ENCODE measurements around the gene NSUN2.

The NSUN2 gene

DNA sequence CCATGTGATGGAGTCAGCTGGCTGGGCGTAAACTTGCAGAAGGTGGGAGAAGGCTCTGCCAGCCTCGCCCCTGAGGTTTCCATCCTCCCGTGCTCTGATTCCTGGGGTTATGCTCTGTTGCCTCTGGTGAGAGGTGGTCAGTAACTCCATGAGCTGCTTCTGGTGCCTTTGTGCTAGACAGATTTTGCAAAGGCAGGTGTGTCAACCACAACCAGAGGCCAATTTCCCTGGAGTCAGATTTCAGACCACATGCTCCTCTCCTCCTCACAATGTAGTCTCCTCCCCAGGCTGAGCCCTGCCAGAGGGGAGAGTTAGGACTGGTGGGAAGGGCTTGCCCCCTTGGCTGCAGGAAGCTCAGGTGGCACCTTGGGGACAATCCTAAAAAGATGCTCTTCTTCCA lies 41.6 kb upstream of the NSUN2 start:
- peaks cover 0 to 7% of the 10 kb centered on the region in 2 experiments; a peak in 1 of 3 replicates for H3K36me3 ChIP-seq (ENCODE audit: control insufficient read depth in 2 of 2, insufficient read depth in 1 of 2, low read length in 2 of 2)
- H3K27ac ChIP-seq (ENCODE audit: extremely low read depth, low read depth, low read length), result no peak overlapping the region
- ChIA-PET CTCF (no interaction called here), POLR2A (no interaction called here)
- no peak overlapping the region for H3K4me3 ChIP-seq (ENCODE audit: low read depth, low read length)
- no peaks in the 10 kb centered on the region for H3K9me3 ChIP-seq (ENCODE audit: control insufficient read depth, insufficient read depth, low read depth, low read length)
- no peaks in the 10 kb centered on the region for H3K4me1 ChIP-seq (ENCODE audit: control insufficient read depth, insufficient read depth, low read length)
- TF ChIP-seq ZNF48 (tag by site-specific recombination; IDR thresholded peaks at IDR 0.05) (no peak), BCL6B (tag by site-specific recombination; IDR thresholded peaks at IDR 0.05) (no peak), KLF1 (tag by site-specific recombination; IDR thresholded peaks at IDR 0.05) (no peak), ZNF548 (tag by site-specific recombination; IDR thresholded peaks at IDR 0.05) (no peak), KLF17 (tag by site-specific recombination; IDR thresholded peaks at IDR 0.05) (no peak), ZNF221 (tag by site-specific recombination; IDR thresholded peaks at IDR 0.05; ENCODE audit: borderline replicate concordance) (no peak), ZNF266 (tag by site-specific recombination; IDR thresholded peaks at IDR 0.05; ENCODE audit: low read depth) (no peak), SCRT2 (tag by site-specific recombination; IDR thresholded peaks at IDR 0.05) (no peak), ZNF302 (tag by site-specific recombination; IDR thresholded peaks at IDR 0.05; ENCODE audit: low read depth) (no peak), YY1 (tag by site-specific recombination; IDR thresholded peaks at IDR 0.05) (no peak), OSR2 (tag by site-specific recombination; IDR thresholded peaks at IDR 0.05) (no peak)
- TF ChIP-seq, protein P1, sequence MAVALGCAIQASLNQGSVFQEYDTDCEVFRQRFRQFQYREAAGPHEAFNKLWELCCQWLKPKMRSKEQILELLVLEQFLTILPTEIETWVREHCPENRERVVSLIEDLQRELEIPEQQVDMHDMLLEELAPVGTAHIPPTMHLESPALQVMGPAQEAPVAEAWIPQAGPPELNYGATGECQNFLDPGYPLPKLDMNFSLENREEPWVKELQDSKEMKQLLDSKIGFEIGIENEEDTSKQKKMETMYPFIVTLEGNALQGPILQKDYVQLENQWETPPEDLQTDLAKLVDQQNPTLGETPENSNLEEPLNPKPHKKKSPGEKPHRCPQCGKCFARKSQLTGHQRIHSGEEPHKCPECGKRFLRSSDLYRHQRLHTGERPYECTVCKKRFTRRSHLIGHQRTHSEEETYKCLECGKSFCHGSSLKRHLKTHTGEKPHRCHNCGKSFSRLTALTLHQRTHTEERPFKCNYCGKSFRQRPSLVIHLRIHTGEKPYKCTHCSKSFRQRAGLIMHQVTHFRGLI (tag by site-specific recombination; IDR thresholded peaks at IDR 0.05), result no peak

DNA sequence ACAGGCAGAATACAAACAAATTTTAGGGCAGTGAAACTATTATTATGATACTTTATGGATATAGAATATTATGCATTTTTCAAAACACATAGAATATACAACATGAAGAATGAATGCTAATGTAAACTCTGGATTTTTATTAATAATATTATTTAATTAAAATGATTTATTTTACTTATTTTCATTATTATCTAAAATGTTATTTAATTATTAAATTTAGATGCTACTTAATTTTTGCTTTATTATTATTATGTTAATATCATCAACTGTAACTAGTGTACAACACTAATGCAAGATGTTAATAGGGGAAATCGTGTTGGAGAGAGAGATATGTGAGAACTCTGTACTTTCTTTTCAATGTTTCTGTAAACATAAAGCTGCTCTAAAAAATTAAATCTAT lies 41.1 kb upstream of the NSUN2 start:
- TF ChIP-seq ZNF596 (tag by site-specific recombination; IDR thresholded peaks at IDR 0.05), result no peak
- no peak for TF ChIP-seq KLF17 (tag by site-specific recombination; IDR thresholded peaks at IDR 0.05)
- no peak overlapping the region for H3K4me3 ChIP-seq (ENCODE audit: low read depth, low read length)
- POLR2A ChIA-PET, result no interaction called here
- no peak overlapping the region for H3K27ac ChIP-seq (ENCODE audit: extremely low read depth, low read depth, low read length)
- CTCF ChIA-PET, result no interaction called here
- H3K9me3 ChIP-seq (ENCODE audit: control insufficient read depth, insufficient read depth, low read depth, low read length), result no peaks in the 10 kb centered on the region
- H3K4me1 ChIP-seq (ENCODE audit: control insufficient read depth, insufficient read depth, low read length), result no peaks in the 10 kb centered on the region
- peaks cover 0 to 7% of the 10 kb centered on the region in 2 experiments; a peak in 1 of 3 replicates for H3K36me3 ChIP-seq (ENCODE audit: control insufficient read depth in 2 of 2, insufficient read depth in 1 of 2, low read length in 2 of 2)

DNA sequence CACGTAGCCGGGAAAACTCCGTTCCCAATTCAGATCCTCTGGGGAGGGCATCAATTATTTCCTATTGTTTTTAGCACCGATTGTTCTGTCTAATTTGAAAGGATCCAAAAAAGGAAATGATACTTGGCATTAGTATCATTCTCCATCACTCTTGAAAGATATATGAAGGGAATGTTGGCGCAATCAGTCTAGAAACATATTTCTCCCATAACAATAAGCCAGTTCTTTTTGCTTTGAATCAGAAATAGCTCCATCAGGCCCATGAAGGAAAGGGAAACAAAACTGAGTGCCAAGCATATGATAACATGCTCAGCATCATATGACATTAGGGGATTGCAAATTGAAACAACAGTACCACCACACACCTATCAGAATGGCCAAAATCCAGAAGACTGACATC lies 40.2 kb upstream of the NSUN2 start:
- H3K27ac ChIP-seq (ENCODE audit: extremely low read depth, low read depth, low read length), result no peak overlapping the region
- no peaks in the 10 kb centered on the region for H3K4me1 ChIP-seq (ENCODE audit: control insufficient read depth, insufficient read depth, low read length)
- POLR2A ChIA-PET, result no interaction called here
- CTCF ChIA-PET, result no interaction called here
- no peak overlapping the region for H3K4me3 ChIP-seq (ENCODE audit: low read depth, low read length)
- H3K9me3 ChIP-seq (ENCODE audit: control insufficient read depth, insufficient read depth, low read depth, low read length), result no peaks in the 10 kb centered on the region
- H3K36me3 ChIP-seq (ENCODE audit: control insufficient read depth in 2 of 2, insufficient read depth in 1 of 2, low read length in 2 of 2), result peaks cover 0 to 7% of the 10 kb centered on the region in 2 experiments; a peak in 1 of 3 replicates
- TF ChIP-seq KLF16 (tag by site-specific recombination; IDR thresholded peaks at IDR 0.05), result no peak
- no peak for TF ChIP-seq ZNF510 (tag by site-specific recombination; IDR thresholded peaks at IDR 0.05; ENCODE audit: insufficient replicate concordance)
- TF ChIP-seq, protein P2, sequence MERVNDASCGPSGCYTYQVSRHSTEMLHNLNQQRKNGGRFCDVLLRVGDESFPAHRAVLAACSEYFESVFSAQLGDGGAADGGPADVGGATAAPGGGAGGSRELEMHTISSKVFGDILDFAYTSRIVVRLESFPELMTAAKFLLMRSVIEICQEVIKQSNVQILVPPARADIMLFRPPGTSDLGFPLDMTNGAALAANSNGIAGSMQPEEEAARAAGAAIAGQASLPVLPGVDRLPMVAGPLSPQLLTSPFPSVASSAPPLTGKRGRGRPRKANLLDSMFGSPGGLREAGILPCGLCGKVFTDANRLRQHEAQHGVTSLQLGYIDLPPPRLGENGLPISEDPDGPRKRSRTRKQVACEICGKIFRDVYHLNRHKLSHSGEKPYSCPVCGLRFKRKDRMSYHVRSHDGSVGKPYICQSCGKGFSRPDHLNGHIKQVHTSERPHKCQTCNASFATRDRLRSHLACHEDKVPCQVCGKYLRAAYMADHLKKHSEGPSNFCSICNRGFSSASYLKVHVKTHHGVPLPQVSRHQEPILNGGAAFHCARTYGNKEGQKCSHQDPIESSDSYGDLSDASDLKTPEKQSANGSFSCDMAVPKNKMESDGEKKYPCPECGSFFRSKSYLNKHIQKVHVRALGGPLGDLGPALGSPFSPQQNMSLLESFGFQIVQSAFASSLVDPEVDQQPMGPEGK (tag by site-specific recombination; IDR thresholded peaks at IDR 0.05), result no peak
- TF ChIP-seq, protein P3, sequence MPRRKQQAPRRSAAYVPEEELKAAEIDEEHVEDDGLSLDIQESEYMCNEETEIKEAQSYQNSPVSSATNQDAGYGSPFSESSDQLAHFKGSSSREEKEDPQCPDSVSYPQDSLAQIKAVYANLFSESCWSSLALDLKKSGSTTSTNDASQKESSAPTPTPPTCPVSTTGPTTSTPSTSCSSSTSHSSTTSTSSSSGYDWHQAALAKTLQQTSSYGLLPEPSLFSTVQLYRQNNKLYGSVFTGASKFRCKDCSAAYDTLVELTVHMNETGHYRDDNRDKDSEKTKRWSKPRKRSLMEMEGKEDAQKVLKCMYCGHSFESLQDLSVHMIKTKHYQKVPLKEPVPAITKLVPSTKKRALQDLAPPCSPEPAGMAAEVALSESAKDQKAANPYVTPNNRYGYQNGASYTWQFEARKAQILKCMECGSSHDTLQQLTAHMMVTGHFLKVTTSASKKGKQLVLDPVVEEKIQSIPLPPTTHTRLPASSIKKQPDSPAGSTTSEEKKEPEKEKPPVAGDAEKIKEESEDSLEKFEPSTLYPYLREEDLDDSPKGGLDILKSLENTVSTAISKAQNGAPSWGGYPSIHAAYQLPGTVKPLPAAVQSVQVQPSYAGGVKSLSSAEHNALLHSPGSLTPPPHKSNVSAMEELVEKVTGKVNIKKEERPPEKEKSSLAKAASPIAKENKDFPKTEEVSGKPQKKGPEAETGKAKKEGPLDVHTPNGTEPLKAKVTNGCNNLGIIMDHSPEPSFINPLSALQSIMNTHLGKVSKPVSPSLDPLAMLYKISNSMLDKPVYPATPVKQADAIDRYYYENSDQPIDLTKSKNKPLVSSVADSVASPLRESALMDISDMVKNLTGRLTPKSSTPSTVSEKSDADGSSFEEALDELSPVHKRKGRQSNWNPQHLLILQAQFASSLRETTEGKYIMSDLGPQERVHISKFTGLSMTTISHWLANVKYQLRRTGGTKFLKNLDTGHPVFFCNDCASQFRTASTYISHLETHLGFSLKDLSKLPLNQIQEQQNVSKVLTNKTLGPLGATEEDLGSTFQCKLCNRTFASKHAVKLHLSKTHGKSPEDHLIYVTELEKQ (tag by site-specific recombination; IDR thresholded peaks at IDR 0.05; ENCODE audit: borderline replicate concordance), result no peak
- no peak for TF ChIP-seq GFI1B (tag by site-specific recombination; IDR thresholded peaks at IDR 0.05)
